HG03460 (cell line): Measurements from ENCODE around the gene ADCY5.

Experiments
- ATAC-seq: cut with Tn5 transposase; IDR thresholded peaks from one replicate; pipeline ENCODE4 v1.9.1; 2021; ENCODE audit not compliant: unreplicated experiment

The ADCY5 gene

GRCh38 chr3:123459862-123460261 is 11.0 kb upstream of the ADCY5 start:
- ATAC-seq = no peak

- no peak for ATAC-seq
Observed at GRCh38 chr3:123458255-123458654, 9.4 kb upstream of the ADCY5 start.

GRCh38 chr3:123457841-123458240 is 9.0 kb upstream of the ADCY5 start:
- ATAC-seq = no peak

- ATAC-seq = no peak
Observed at GRCh38 chr3:123453675-123454074, 4.8 kb upstream of the ADCY5 start.

- ATAC-seq = no peak
Observed at GRCh38 chr3:123451186-123451585, 2.3 kb upstream of the ADCY5 start.

GRCh38 chr3:123449997-123450604 is 1.2 kb upstream of the ADCY5 start:
- no peak for ATAC-seq

GRCh38 chr3:123449102-123449996 is 459 bp upstream of the ADCY5 start:
- no peak for ATAC-seq

- ATAC-seq = no peak
Observed at GRCh38 chr3:123447749-123448517, 957 bp downstream of the ADCY5 start.

GRCh38 chr3:123447416-123447748 is 1.5 kb downstream of the ADCY5 start:
- no peak for ATAC-seq

- ATAC-seq = no peak
Observed at GRCh38 chr3:123446610-123447109, 2.2 kb downstream of the ADCY5 start.

- no peak for ATAC-seq
Observed at GRCh38 chr3:123446210-123446609, 2.7 kb downstream of the ADCY5 start.

- ATAC-seq = no peak
Observed at GRCh38 chr3:123445702-123446101, 3.2 kb downstream of the ADCY5 start.

GRCh38 chr3:123444744-123445143 is 4.1 kb downstream of the ADCY5 start:
- no peak for ATAC-seq

GRCh38 chr3:123444023-123444422 is 4.9 kb downstream of the ADCY5 start:
- no peak for ATAC-seq

GRCh38 chr3:123442908-123443307 is 6.0 kb downstream of the ADCY5 start:
- ATAC-seq = no peak

- no peak for ATAC-seq
Observed at GRCh38 chr3:123442125-123442524, 6.8 kb downstream of the ADCY5 start.

- ATAC-seq = no peak
Observed at GRCh38 chr3:123439806-123440580, 8.9 kb downstream of the ADCY5 start.

- no peak for ATAC-seq
Observed at GRCh38 chr3:123432832-123433523, 15.9 kb downstream of the ADCY5 start.

- ATAC-seq = no peak
Observed at GRCh38 chr3:123431658-123432324, 17.1 kb downstream of the ADCY5 start.
